Adrenal gland (tissue), 5 donors: ENCODE data around the gene SURF4.
"Not testable (repeated sequence)": the region's sequence is repeated elsewhere in the genome, so short reads cannot be mapped to it uniquely, and the experiment has no call there.

Source experiments
- CTCF ChIP-seq, 6 experiments: fragments of 450-650 bp in 4 of 6; fragments of 200-600 bp in 2 of 6; sonication (generic) in 1 of 6; IDR thresholded peaks; 1 replicate in 5 of 6; 2 replicates in 1 of 6; pipeline versions ENCODE4 v1.5.1 to v1.8.0; 2016 to 2021; ENCODE audit warnings: antibody characterized with exemption in 6 of 6, mild to moderate bottlenecking in 2 of 6, moderate library complexity in 1 of 6
- POLR2A ChIP-seq, 2 donors: fragments of 450-650 bp; IDR thresholded peaks; one replicate each; pipeline ENCODE4 v1.6.1; 2017; ENCODE audit warnings: antibody characterized with exemption in 2 of 2, mild to moderate bottlenecking in 2 of 2, moderate library complexity in 1 of 2
- donor health status: DM: no; HTN: no; CAD: no.

GRCh38 chr9:133317551-133317950, 58.3 kb downstream of the SURF4 start:
- TF ChIP-seq POLR2A, CTCF (IDR thresholded peaks at IDR 0.05): not testable (repeated sequence)
